ENCODE results near the gene SPOP. TPM values are rescaled to one million over a fixed set of nuclear protein-coding genes. Genes with fewer than 3 reads are reported as not detected.

SPOP gene
- total and polyA plus RNA-seq, 9 of the 15 experiments (the other 6 are each of a cell fraction or from before 2014, with no cell fraction given): 34.2 to 65.9 (median 39.7) TPM

GRCh38 chr17:49575679-49576087 lies 102.2 kb downstream of the SPOP start, which contains the start of gene NXPH3 (continued):
- TF ChIP-seq NKRF (IDR thresholded peaks at IDR 0.05; ENCODE audit: borderline replicate concordance) (no peak), AFF4 (CRISPR knock-in tag; IDR thresholded peaks at IDR 0.05) (no peak), SAFB2 (IDR thresholded peaks at IDR 0.05; ENCODE audit: borderline replicate concordance, low read depth, low read length, severe bottlenecking) (no peak), ZNF318 (IDR thresholded peaks at IDR 0.05; ENCODE audit: borderline replicate concordance in 1 of 2, low read depth in 1 of 2) (no peak), ZC3H4 (CRISPR knock-in tag; IDR thresholded peaks at IDR 0.05; ENCODE audit: borderline replicate concordance) (no peak), EP400 (IDR thresholded peaks at IDR 0.05) (no peak), DPF2 (IDR thresholded peaks at IDR 0.05) (no peak), CREB3L1 (IDR thresholded peaks at IDR 0.05; ENCODE audit: borderline replicate concordance, low read depth) (no peak), TRIM24 (IDR thresholded peaks at IDR 0.05) (no peak), ZNF124 (CRISPR knock-in tag; IDR thresholded peaks at IDR 0.05) (no peak), ATF7 (IDR thresholded peaks at IDR 0.05) (no peak), SUPT5H (IDR thresholded peaks at IDR 0.05) (no peak), GTF2E2 (tag; IDR thresholded peaks at IDR 0.05) (no peak)
